NCI-H187 treated with DMSO at 0.1 percent for 48 hours (cell line): ENCODE measurements around the gene LRRC41.
"Not testable (repeated sequence)": the region's sequence is repeated elsewhere in the genome, so short reads cannot be mapped to it uniquely, and the experiment has no call there.

Experiments
- DNase-seq: peaks from one replicate; lab custom pipeline; 2025; lab: John Stamatoyannopoulos, UW

LRRC41 gene

GRCh38 chr1:46303038-46303871 lies at the start of gene LRRC41, which contains the start of gene UQCRH:
Gene LRRC41 (minus strand): TSS chr1:46303616. CDS start chr1:46303322, 294 bp downstream.
Gene UQCRH (plus strand): TSS chr1:46303698. CDS start chr1:46303767, 69 bp downstream.
- peak; percentile 68 for DNase-seq

- no peak for DNase-seq
These were observed 48.9 kb upstream of the LRRC41 start for GRCh38 chr1:46352363-46352762.

DNA sequence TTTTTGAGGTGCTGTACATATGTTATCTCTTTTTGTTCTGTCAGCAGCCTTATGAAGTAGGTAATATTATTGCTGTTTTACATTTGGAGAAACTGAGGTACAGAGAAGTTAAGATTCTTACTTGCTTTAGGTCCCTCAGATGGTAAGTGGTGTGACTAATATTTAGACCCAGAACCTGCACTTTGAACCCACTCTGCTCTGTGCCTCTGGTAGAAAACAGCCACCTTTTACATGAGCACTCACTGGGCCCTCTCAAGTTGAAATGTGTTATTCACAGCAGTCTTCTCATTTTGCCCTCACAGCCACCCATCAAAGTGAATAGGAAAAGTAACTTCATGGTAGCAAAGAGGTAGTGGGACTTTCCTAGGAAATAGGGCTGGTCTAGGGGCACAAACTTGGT lies 41.9 kb upstream of the LRRC41 start:
- DNase-seq = no peak

GRCh38 chr1:46344481-46344880 lies 41.1 kb upstream of the LRRC41 start:
- DNase-seq = no peak

DNA sequence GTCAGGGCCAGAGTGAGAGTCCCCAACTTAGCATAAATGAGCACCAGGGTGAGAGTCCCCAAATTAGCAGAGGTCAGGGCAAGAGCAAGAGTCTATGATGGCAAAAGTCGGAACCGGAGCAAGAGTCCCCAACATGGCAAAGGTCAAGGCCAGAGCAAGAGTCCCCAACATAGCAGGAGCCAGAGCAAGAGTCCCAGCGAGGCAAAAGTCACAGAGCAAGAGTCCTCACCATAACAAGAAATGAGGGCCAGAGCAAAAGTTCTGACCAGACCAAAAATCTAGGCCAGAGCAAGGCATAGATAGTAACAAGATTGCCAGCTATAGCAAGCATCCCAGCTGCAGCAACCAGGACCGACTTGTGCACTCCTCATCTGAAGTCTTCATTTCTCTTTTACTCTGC lies 40.3 kb upstream of the LRRC41 start:
- no peak for DNase-seq

DNA sequence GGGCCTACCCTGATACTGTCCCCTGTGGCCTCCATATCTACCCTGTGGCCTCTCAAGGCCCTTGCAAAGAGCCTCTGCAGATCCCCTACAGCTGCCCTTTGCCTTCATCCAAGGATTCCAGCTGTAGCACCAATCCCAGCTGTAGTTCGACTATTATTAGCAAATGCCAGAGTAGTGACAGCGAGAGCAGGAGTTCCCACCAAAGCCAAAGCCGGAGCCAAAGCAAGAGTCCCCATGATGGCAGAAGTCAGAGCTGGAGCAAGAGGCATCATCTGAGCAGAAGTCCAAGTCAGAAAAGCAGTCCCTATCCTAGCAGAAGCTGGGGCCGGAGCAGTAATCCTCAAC lies 39.9 kb upstream of the LRRC41 start:
- DNase-seq = no peak

DNA sequence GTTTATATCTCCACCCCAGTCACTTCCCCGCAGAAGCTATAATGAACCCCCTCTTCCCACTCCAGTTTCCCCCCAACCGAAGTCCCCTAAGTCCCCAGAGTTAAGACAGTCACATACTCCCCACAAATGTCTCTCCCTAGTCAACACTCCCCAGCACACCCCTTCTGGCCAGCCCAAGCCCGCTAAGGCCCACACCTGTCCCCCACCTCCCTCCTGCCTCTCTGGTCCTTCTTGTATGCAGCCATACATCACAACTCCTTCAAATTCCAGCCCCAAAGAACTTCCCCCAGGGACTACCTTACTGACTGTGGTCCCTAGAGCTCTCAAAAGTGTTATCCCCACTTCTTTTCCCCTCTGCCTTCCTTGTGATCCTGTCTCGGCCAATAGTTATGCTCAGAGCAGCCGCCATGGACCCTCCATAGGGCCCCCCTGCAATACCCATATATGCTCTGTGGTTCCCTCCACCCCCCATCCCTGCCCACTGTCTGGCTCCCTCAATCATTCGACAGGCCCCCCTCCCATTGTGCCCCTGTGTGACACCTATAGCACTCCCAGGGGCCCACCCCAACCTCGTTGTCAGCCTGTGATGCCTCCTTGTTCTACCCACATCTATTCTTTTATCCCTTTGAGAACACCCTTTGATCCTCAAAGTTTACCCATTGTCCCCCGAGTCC lies 39.4 kb upstream of the LRRC41 start:
- no peak for DNase-seq

- no peak for DNase-seq
These were observed 38.8 kb upstream of the LRRC41 start for GRCh38 chr1:46342084-46342656.

DNA sequence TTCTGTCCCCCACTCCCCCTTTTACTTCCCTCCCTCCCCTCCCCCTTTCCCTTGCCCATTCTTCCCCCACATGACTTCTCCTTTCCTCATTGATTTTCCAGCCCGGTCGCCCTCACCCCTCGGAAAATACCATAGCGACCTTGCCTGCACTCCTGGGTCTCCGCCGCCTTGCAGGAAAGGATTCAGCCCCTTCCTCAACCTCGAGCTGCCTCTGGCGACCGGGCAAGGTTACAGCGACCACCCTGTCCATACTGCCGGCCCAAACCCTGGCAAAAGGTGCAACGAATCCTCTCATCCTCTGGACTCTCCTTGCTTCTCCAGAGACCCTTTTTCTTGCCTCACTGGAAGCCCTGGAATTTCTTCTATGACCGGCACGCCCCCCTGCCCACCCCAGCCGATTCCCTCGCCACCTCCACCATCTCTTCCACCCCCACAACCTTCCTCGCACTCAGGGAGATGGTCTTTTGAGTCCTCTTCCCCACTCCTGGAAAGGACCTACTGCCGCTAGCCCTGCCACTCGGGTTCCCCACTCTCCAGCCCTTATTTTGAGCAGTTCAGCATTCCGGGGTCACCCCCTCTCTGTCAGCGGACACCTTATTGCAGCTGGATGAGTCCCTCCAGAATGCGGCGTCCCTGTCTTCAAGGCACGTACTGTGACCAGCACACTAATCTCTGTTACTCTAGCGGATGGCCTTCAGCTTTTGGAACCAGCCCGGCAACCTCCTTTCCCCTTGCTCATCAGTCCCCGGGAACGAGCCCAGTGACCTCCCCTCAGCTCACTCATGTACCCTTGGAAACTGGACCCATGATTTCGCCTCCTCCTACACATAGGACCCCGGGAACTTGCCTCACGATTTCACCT lies 38.0 kb upstream of the LRRC41 start:
- no peak for DNase-seq

DNA sequence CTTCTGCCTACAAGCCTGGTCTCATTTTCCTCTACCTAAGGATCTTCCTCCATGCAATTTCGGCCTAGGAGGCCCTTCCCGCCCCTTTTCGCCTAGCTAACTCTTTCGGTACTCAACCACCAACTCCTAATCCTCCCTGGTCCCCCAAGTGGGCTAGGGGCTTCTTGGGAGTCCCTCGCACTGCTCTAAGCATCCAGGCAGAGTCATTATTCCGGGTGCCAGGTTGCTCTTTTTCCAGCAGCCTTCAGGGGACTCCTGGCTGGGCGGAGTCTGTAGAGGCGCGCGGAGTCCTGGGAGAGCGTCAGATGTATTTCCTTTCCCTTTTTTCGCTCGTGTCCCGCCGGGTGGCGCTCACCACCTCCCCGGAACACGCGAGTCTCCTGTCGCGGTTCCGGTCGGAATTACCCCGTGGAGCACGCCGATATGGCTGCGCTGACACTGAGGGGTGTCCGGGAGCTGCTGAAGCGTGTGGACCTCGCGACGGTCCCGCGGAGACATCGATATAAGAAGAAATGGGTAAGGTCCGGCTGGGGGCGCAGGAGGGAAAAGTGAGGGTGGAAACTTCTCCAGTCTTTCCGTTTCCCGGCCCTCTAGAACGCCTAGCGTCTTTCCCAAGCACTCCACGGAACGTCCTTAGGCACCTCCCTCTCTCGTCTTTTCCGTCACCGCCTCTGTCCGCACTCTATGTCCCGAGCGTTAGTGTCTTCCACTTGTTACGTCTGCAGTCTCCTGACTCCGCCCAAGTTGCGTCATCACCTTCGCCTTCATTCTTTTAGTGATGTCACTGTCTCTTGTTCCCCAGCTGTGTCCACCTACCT lies 37.2 kb upstream of the LRRC41 start, which contains the start of gene NSUN4:
Gene NSUN4 (plus strand): TSS at position 404 of the 818 bp plus-strand sequence. CDS start 20 bp downstream, at position 424.
- peak; percentile 78 for DNase-seq

GRCh38 chr1:46337409-46337808 lies 34.0 kb upstream of the LRRC41 start:
- not testable (repeated sequence) for DNase-seq

DNA sequence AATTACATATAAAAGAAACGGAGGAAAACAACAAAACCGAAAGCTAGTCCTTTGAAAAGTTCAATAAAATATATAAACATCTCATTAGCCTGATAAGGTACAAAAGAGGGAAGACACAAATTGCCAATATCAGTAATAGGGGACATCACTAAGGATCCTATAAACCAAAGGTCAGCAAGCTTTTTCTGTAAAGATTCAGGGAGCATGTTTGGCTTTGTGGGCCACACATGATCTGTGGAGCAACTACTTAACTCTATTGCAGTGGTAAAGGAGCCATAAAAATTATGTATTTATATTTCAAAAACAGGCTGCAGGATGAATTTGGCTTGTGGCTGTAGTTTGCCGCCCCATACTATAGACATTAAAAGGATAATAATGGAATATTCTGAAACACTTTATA lies 31.7 kb upstream of the LRRC41 start:
- DNase-seq = no peak

DNA sequence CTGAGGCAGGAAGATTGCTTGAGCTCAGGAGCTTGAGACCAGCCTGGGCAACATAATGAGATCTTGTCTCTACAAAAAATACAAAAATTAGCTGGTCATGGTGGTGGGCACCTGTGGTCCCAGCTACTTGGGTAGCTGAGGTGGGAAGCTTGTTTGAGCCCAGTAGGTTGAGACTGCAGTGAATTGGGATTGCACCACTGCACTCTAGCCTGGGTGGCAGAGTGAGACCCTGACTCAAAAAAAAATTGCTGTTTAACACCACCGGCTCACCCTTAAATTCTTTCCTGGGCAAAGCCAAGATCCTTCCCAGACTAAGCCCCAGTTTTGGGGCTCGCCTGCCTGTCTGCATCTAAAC lies 30.6 kb upstream of the LRRC41 start:
- DNase-seq = no peak

GRCh38 chr1:46333300-46334029 lies 30.0 kb upstream of the LRRC41 start:
- no peak for DNase-seq

GRCh38 chr1:46331786-46332540 lies 28.5 kb upstream of the LRRC41 start:
- not testable (repeated sequence) for DNase-seq

DNA sequence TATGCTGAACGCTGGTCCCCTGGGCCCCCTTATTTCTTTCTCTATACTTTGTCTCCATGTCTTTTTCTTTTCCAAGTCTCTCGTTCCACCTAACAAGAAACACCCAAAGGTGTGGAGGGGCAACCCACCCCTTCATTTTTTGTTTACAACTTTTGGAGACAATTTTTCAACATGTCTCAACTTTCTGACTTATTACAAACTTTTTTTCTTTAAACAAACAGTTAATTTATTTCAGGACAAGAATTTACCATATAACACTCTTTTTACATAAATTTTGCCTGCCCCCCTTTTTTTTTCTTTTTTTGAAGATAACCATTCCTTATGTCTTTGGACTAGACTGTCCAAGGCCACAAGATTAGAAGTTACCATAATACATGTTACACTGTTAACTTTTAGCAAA lies 27.0 kb upstream of the LRRC41 start:
- DNase-seq = not testable (repeated sequence)

DNA sequence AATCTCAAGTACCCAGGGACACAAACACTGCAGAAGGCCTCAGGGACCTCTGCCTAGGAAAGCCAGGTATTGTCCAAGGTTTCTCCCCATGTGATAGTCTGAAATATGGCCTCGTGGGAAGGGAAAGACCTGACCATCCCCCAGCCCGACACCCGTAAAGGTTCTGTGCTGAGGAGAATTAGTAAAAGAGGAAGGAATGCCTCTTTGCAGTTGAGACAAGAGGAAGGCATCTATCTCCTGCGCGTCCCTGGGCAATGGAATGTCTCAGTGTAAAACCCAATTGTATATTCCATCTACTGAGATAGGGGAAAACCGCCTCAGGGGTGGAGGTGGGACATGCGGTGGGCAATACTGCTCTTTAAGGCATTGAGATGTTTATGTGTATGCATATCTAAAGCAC lies 26.4 kb upstream of the LRRC41 start:
- DNase-seq = not testable (repeated sequence)

DNA sequence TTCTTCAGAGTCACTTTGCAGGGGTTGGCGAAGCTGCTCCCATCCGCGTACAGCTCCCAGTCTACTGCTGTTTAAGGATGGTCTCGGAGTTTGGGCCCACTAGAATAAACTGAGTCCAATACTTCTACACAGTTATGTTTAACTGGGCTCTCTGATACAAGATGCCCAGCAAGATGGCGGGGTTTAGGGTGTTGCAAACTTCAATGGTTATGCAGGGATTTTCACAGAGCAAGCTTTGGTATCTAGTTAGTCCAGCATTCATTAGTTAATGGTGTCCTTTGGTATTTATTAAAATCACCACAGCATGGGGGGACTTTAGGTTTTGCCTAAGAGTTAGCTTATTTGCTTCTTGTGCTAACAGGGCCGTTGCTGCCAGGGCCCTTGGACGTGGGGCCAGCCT lies 24.8 kb upstream of the LRRC41 start:
- not testable (repeated sequence) for DNase-seq

GRCh38 chr1:46325285-46326076 lies 22.1 kb upstream of the LRRC41 start:
- not testable (repeated sequence) for DNase-seq
